NCI-H2081 treated with DMSO at 0.1 percent for 48 hours (cell line): ENCODE results near the gene AGAP6.
"Not testable (repeated sequence)": the region's sequence is repeated elsewhere in the genome, so short reads cannot be mapped to it uniquely, and the experiment has no call there.

ENCODE experiments used
- DNase-seq: peaks from one replicate; lab custom pipeline; 2025; lab: John Stamatoyannopoulos, UW

Gene AGAP6

DNA sequence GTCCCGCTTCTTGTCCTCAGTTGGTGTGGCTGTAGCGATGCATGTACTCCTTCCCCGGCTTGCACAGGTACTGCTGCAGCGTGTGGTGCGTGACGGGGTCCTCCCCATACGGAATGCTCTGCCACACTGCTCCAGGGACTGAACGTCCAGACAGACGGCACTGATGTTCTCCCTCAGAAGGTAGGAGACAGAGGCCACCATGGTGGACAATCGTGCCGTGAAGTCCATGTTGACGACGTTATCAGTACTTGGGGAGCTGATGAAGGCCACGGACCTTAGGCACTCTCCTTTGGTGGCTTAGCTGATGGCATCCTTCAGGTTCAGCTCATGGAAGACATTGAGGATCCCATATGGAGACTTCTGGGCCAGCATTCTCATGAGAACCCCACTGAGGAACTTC, 37.4 kb downstream of the AGAP6 start:
- DNase-seq: no peak

DNA sequence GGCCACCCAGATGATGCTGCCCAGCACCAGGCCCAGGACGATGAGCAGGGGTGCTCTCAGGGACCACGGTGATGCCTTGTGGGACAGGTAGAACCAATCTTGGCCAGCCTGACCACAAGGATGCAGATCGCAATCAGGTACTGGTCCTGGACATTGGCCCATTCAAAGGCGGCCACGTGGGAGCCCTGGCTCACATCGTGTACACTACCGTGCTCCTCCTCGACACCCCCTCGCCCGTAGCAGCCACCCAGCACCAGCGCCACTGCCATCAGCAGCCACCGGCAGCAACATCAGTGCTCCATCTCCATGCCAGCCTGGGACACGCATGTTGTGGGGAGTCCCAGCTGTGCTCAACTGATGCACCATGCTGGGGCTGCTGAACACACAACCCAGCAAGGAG, 39.0 kb downstream of the AGAP6 start:
- DNase-seq: no peak

DNA sequence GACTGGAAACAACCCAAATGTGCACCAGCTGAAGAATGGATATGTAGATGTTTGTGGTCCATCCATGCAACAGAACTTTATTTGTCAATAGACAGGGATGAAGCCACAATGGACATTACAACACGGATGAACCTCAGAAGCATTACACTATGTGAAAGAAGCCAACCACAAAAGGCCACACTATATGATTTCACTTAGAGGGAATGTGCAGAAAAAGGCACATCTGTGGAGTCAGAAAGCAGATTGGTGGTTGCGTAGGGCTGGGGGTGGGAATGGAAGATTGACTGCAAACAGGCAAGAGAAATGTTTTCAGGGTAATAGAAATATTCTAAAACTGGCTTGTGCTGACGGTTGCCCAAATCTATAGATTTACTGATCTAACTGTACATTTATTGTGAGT, 45.3 kb downstream of the AGAP6 start:
- no peak for DNase-seq

DNA sequence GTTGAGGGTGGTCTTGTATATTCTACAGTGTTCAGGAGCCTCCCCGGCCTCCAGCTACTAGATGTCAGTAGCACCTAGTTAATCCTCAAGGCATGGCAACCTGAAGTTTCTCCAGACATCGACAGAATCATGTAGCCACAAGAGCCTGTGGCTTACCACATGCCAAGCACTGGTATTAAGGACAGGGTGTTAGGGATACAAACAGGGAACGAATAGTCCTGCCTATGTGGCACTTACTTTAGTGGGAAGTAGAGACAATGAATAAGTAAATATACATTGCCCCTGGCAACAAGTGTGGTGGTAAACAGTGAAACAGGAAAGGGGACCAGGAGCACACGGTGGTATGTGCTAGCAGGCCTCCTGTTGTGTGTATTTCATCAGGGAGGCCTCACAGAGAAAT, 47.1 kb downstream of the AGAP6 start:
- not testable (repeated sequence) for DNase-seq

DNA sequence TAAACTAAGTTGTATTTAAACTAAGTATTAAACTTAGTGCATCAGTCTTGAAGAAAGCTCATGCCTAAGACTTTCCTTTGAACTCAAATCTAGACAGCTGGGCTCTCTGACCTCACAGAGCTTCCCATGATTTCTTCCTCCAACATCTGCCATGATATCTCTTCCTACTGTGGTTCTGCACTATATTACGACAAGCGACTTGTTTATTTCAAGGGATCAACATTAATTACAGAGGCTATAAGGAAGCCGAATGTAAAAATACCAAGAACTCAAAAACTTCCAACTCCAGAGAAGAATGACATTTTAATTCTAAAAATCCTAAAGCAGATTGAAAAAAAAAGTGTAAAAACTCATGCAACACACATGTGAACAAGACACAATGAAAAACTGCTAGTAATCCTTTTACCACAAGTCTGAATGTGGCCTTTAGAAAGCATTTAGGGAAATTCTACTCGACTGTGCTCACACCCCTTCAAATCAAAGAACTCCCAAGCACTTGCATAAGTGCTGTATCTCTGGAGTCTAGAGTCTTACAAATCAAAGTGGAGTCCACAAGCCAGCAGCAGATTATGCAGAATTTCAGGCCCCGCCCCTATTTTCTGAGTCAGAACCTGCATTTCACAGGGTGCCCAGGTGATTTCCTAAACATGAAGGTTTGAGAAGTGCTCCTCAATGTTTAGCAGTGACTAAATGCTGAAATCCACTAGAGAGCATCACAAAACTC, 56.9 kb downstream of the AGAP6 start:
- no peak for DNase-seq

DNA sequence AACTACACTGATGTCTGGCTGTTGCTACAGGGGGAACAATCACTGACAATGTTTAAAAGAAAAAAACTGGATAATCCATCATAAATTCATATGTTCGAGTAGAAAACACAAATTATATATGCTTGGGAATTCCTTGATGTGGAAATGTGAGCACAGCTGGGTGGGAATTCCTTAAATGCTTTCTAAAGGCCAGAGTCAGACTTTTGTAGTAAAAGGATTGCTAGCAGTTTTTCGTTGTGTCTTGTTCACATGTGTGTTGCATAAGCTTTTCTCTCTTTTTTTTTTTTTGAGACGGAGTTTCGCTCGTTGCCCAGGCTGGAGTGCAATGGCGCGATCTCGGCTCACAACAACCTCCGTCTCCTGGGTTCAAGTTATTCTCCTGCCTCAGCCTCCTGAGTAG, 58.3 kb downstream of the AGAP6 start:
- not testable (repeated sequence) for DNase-seq

DNA sequence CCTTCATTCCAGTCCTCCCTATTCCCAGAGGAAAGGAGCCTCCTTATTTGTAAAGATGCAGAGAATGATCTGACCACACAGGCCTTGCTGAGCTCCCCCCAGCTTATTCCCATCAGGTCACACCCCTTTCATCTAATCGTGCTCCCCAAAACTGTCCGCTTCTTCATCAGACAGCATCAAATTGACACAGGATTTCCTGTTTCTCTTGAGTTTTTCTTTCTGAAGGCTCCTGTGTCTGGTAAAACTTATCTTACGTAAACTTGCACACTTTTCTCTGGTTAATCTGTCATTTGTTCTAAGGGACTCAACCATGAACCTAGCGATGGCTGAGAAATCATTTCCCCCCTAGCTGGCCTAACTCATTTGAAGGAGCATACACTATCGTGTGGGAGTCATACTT, 59.4 kb downstream of the AGAP6 start:
- not testable (repeated sequence) for DNase-seq

DNA sequence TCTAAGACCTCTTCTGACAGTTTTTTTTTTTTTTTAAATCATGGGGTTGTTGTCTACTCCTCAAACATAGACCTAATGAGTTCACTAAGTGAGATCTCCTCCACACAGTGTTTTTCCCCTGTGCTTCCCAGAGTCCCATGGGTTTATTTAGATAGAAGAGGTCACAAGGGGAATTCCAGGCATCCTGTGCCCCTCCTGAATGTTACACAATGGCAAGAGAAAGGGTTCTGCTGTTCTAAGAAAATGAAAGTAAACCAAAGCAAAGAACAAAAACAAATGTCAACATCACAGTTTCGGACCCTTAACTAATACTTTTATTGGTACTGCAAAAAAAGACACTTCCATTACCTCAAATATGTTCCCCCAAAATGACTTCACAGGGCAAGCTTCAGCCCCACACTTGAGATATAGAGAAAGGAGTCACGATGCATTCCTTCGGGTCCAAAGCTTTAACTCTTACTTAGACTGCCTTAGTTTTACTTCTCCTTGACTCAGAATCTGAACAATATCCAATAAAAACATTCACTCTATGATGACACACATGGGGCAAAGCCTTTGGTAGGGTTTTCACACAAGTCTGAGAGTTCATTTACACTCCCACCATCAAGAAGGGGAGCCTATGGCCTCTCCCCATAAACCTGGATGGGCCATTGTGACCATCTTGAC, 63.9 kb downstream of the AGAP6 start:
- not testable (repeated sequence) for DNase-seq

DNA sequence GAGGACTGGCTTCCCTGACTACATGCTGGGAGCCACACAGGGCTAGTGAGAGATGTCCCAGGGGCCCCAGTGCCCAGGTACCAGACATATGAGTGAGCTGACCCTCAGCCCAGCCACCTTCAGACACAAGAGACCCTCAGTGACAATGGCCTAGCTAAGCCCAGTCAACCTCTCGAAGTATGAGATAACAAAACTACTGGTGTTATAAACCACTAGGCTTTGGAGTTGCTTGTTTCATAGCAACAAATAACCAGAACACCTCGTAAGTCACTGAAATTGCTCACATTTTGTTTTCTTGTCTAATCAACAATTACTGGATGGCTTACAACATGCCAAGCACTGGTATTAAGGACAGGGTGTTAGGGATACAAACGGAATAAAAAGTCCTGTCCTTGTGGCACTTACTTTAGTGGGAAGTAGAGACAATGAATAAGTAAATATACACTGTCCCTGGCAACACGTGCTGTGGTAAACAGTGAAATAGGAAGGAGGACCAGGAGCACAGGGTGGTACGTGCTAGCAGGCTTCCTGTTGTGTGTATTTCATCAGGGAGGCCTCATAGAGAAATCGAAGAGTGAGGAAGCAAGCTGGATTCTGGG, 64.7 kb downstream of the AGAP6 start:
- not testable (repeated sequence) for DNase-seq

DNA sequence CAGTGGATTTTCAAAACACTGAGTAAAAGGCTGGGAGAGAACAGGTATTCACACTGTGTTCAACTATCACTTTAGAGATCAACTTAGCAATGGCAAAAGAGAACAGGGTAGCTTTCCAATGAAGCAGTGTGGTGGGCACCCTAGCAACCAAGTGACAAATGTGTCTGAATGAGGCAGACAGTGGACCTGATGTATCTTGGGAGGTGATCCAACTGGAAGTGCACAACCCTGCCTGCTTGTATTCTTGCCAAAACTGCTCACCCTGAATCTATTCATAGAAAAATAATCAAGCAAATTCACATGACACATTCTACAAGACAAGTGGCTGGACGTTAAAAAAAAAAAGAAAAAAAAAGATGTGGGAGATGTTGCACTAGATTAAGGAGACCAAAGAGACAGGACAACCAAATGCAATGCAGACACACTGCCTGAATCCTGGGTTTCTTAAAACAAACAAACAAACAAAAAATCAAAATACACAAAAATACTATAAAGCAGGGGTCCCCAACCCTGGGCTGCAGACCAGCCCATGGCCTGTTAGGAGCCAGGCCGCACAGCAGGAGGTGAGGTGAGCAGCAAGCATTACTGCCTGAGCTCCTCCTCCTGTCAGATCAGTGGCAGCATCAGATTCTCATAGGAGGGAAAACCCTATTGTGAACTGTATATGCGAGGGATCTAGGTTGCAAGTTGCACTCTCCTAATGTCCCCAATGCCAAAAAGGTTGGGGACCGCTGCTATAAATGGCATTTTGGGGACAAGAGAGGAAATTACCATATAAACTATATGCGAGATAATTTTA, 67.5 kb downstream of the AGAP6 start:
- DNase-seq: not testable (repeated sequence)

DNA sequence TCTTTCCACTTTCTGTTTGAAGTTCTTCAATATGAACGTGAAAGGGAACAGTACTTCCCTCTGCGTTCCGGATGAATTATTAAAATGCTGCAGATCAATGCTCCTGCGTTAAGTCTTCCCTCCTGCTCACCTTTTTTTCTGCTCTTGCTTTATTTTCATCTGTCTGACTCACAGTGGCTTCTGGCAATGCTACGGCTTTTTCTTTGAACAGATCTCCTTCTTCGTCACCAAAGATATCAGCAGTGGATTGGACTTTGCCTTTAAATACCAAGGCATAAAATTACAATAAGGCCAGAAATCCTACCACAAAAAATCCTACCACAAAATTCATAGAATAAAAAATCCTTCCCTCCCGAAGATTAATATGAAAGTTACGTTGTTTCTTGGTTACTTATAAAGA, 68.4 kb downstream of the AGAP6 start:
- not testable (repeated sequence) for DNase-seq

DNA sequence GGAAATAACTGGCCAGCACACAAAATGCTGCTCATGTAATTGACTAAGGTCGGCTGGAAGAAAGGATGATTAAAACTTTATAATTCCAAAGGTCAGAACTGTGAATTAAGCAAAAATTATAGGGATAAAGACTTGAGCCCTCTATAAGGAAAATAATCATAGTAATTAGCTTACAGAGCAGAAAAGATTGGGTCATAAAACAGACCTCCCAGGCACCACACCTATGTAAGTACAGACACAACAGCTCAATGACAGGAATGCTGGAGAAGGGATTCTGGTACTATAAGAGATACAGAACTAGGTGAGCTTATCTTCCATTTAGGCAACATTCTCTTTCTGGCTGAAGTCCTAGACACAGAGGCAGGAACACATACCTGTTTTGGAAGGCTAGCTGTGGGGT, 70.5 kb downstream of the AGAP6 start:
- not testable (repeated sequence) for DNase-seq

DNA sequence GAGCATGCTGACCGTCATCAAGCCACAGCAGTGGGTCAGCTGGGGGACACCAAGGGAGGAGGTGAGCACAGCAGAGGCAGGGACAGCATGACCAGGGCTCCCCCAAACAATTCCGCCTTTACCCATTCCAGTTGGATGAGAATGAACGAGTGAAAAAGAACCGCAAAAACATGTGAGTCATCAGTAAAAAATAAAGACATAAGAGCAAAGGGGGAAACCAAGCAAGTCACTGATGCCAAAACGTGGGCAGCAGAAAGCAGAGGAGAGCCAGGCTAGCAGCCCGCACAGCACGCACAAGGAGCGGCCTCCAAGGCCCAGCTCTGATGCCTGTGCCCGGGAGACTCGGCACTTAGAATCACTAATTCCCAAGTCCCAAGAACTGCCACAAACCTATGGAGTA, 71.7 kb downstream of the AGAP6 start:
- not testable (repeated sequence) for DNase-seq
